ENCODE results near the gene MIPEP.

Gene MIPEP

DNA sequence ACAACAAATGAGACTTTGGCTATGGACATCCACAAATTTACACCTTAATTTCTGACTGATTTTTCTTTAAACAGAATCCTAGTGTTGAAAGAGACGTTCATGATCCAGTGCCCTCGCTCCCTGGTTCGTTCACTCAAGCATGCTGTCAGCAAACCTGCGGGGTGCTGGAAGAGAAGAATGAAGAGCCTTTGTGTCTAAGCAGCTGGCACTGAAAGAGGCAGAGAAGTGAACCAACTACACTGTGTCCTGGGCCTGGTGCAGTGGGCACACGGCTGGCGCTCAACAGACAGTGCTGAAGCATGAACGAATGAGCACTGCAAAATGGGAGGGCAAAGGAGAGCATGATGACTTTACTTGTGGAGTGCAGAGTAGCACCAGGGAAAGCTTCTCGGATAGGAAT, 46.8 kb downstream of the MIPEP start:
- H3K9me2 ChIP-seq (replicated peaks; ENCODE audit: control insufficient read depth, low read length): no peaks in the 10 kb centered on the region
- TF ChIP-seq EZH2phosphoT487 (IDR thresholded peaks at IDR 0.05; ENCODE audit: borderline replicate concordance, low read length): no peak
- no peak for TF ChIP-seq CTCF (IDR thresholded peaks at IDR 0.05; ENCODE audit: low read depth, low read length, poor library complexity, severe bottlenecking)
- peaks cover 15% of the 10 kb centered on the region for H3K4me1 ChIP-seq (ENCODE audit: control insufficient read depth, low read length)
- peaks cover 14% of the 10 kb centered on the region; the same call in 1 of the 2 replicates for H4K20me1 ChIP-seq (ENCODE audit: control insufficient read depth, insufficient read depth, low read depth, low read length)
- no peaks in the 10 kb centered on the region for H3K36me3 ChIP-seq (ENCODE audit: control insufficient read depth, low read length)
- H3K4me3 ChIP-seq (ENCODE audit: low read length): no peak overlapping the region
- no peaks in the 10 kb centered on the region for H3F3A ChIP-seq (ENCODE audit: control insufficient read depth, insufficient read depth)
- H3K79me2 ChIP-seq (ENCODE audit: control insufficient read depth, low read length): no peaks in the 10 kb centered on the region
- no peak overlapping the region for H3K27ac ChIP-seq (ENCODE audit: low read depth, low read length)
- no peaks in the 10 kb centered on the region for H3K9me3 ChIP-seq (ENCODE audit: control insufficient read depth, insufficient read depth, low read length)
- no peak overlapping the region for H3K4me2 ChIP-seq (ENCODE audit: low read length)
- peaks cover 9% of the 10 kb centered on the region for H3K27me3 ChIP-seq (ENCODE audit: control insufficient read depth, low read length)

GRCh38 chr13:23833733-23834611, 55.2 kb downstream of the MIPEP start:
- H3F3A ChIP-seq (ENCODE audit: control insufficient read depth, insufficient read depth): no peaks in the 10 kb centered on the region
- no peaks in the 10 kb centered on the region for H3K36me3 ChIP-seq (ENCODE audit: control insufficient read depth, low read length)
- H3K9me3 ChIP-seq (ENCODE audit: control insufficient read depth, insufficient read depth, low read length): no peaks in the 10 kb centered on the region
- H3K9me2 ChIP-seq (replicated peaks; ENCODE audit: control insufficient read depth, low read length): no peaks in the 10 kb centered on the region
- no peak overlapping the region for H3K4me2 ChIP-seq (ENCODE audit: low read length)
- H3K79me2 ChIP-seq (ENCODE audit: control insufficient read depth, low read length): no peaks in the 10 kb centered on the region
- no peaks in the 10 kb centered on the region for H3K4me1 ChIP-seq (ENCODE audit: control insufficient read depth, low read length)
- no peak overlapping the region for H3K27ac ChIP-seq (ENCODE audit: low read depth, low read length)
- TF ChIP-seq EZH2phosphoT487 (IDR thresholded peaks at IDR 0.05; ENCODE audit: borderline replicate concordance, low read length) (no peak), CTCF (IDR thresholded peaks at IDR 0.05; ENCODE audit: low read depth, low read length, poor library complexity, severe bottlenecking) (no peak)
- H3K4me3 ChIP-seq (ENCODE audit: low read length): no peak overlapping the region
- peaks cover 5% of the 10 kb centered on the region; the same call in 1 of the 2 replicates for H4K20me1 ChIP-seq (ENCODE audit: control insufficient read depth, insufficient read depth, low read depth, low read length)
- H3K27me3 ChIP-seq (ENCODE audit: control insufficient read depth, low read length): no peaks in the 10 kb centered on the region

- H3K4me2 ChIP-seq (ENCODE audit: low read length): no peak overlapping the region
- no peaks in the 10 kb centered on the region for H3K36me3 ChIP-seq (ENCODE audit: control insufficient read depth, low read length)
- TF ChIP-seq CTCF (IDR thresholded peaks at IDR 0.05; ENCODE audit: low read depth, low read length, poor library complexity, severe bottlenecking) (no peak), EZH2phosphoT487 (IDR thresholded peaks at IDR 0.05; ENCODE audit: borderline replicate concordance, low read length) (no peak)
- no peaks in the 10 kb centered on the region for H3K4me1 ChIP-seq (ENCODE audit: control insufficient read depth, low read length)
- H3K27me3 ChIP-seq (ENCODE audit: control insufficient read depth, low read length): no peaks in the 10 kb centered on the region
- H3K9me2 ChIP-seq (replicated peaks; ENCODE audit: control insufficient read depth, low read length): no peaks in the 10 kb centered on the region
- H3F3A ChIP-seq (ENCODE audit: control insufficient read depth, insufficient read depth): no peaks in the 10 kb centered on the region
- no peaks in the 10 kb centered on the region for H3K9me3 ChIP-seq (ENCODE audit: control insufficient read depth, insufficient read depth, low read length)
- no peaks in the 10 kb centered on the region for H3K79me2 ChIP-seq (ENCODE audit: control insufficient read depth, low read length)
- H3K27ac ChIP-seq (ENCODE audit: low read depth, low read length): no peak overlapping the region
- H4K20me1 ChIP-seq (ENCODE audit: control insufficient read depth, insufficient read depth, low read depth, low read length): no peaks in the 10 kb centered on the region; the same call in 1 of the 2 replicates
- H3K4me3 ChIP-seq (ENCODE audit: low read length): no peak overlapping the region
Observed at GRCh38 chr13:23828866-23829265, 60.3 kb downstream of the MIPEP start.
